ENCODE measurements around the gene SLC1A4. TPM values are rescaled to one million over a fixed set of nuclear protein-coding genes. Genes with fewer than 3 reads are reported as not detected.

The SLC1A4 gene
- total and polyA plus RNA-seq, 2 of the 4 experiments (the other 2 are of a cell fraction) = 6.8 to 8.1 TPM

- Histone ChIP-seq H4K91ac (ENCODE audit: insufficient read depth, low read depth, low read length) (no peak overlapping the region), H3K4me3 (ENCODE audit: insufficient read depth, low read depth, low read length) (no peak overlapping the region), H3K4ac (ENCODE audit: low read depth, low read length) (no peak overlapping the region), H2BK20ac (ENCODE audit: low read depth, low read length) (no peak overlapping the region), H3K4me1 (ENCODE audit: control insufficient read depth, insufficient read depth, low read length) (no peaks in the 10 kb centered on the region), H3K9me3 (ENCODE audit: control insufficient read depth, insufficient read depth, low read length) (peaks cover 6% of the 10 kb centered on the region), H3K9ac (ENCODE audit: low read depth, low read length) (no peak overlapping the region), H3K27ac (ENCODE audit: insufficient read depth, low read length) (no peak overlapping the region), H4K5ac (ENCODE audit: low read depth, low read length) (no peak overlapping the region), H3K18ac (ENCODE audit: low read depth, low read length) (no peak overlapping the region), H3K36me3 (ENCODE audit: control insufficient read depth, insufficient read depth, low read length) (no peaks in the 10 kb centered on the region), H3K23ac (ENCODE audit: low read depth, low read length) (no peak overlapping the region), H4K8ac (ENCODE audit: low read depth in 2 of 2, low read length in 2 of 2) (no peak overlapping the region), H3K9me1 (ENCODE audit: insufficient read depth, low read length) (0 out of 2 replicates have a peak, but pooled peaks cover 2% of the 10 kb centered on the region), H2AK5ac (ENCODE audit: low read depth, low read length) (no peak overlapping the region), H2BK120ac (ENCODE audit: low read depth, low read length) (no peak overlapping the region), H3K27me3 (ENCODE audit: control insufficient read depth, insufficient read depth, low read length) (peaks cover 6% of the 10 kb centered on the region), H3K56ac (ENCODE audit: extremely low read depth, insufficient read depth, low read length) (no peak overlapping the region), H3K4me2 (ENCODE audit: low read depth, low read length) (no peak overlapping the region), H3K79me1 (ENCODE audit: low read depth in 1 of 2, low read length in 2 of 2) (no peaks in the 10 kb centered on the region), H2AFZ (replicated peaks; ENCODE audit: low read length, poor library complexity) (no peak overlapping the region), H2AK9ac (replicated peaks; ENCODE audit: low read depth, low read length, poor library complexity) (no peak overlapping the region), H3K14ac (replicated peaks; ENCODE audit: low read depth, low read length) (no peak overlapping the region), H4K20me1 (ENCODE audit: insufficient read depth, low read length) (no peaks in the 10 kb centered on the region), H2BK5ac (ENCODE audit: low read depth, low read length, poor library complexity, severe bottlenecking) (no peak overlapping the region), H2BK15ac (ENCODE audit: low read depth, low read length) (no peak overlapping the region)
- no TSS peak for BruUV-seq (replicated peaks)
- POLR2A ChIA-PET (ENCODE audit: unreplicated experiment) = no interaction called here
- dilution Hi-C loops (cut with HindIII; ENCODE audit: low sequenced_read_pairs, unreplicated experiment) = no loop called here
- in situ Hi-C loops (cut with MboI; ENCODE audit: low sequenced_read_pairs) = loop anchor here (10.0 to 25.0 kb wide), 2 partner anchors 452 to 710 kb away; no protein-coding TSS in a partner anchor
- 70% methylated on average over 2 of the region's 11 CpGs; no CpG with 5 or more reads in 1 of the 2 experiments for WGBS, 2 experiments (ENCODE audit: extremely low coverage in 2 of 2, insufficient read length in 1 of 2)
- CTCF ChIA-PET = interaction anchor here (1.2 kb wide), 1 partner anchor 101 kb away, joined by 4 read pairs; no protein-coding TSS in a partner anchor
- ATAC-seq (ENCODE audit: low read depth) (no peak), DNase-seq (no peak)
- intact Hi-C loops (cut with micrococcal nuclease) = loop anchor here (10.0 kb wide), 1 partner anchor 402 kb away; no protein-coding TSS in a partner anchor
- TF ChIP-seq MAZ (IDR thresholded peaks at IDR 0.05; ENCODE audit: borderline replicate concordance, low read depth, low read length) (no peak), MXI1 (IDR thresholded peaks at IDR 0.05; ENCODE audit: borderline replicate concordance, low read depth, low read length) (no peak), MAFK (IDR thresholded peaks at IDR 0.05; ENCODE audit: low read depth, low read length) (no peak), RCOR1 (IDR thresholded peaks at IDR 0.05; ENCODE audit: insufficient replicate concordance, low read length) (no peak), SMC3 (IDR thresholded peaks at IDR 0.05; ENCODE audit: low read depth, low read length) (no peak), BHLHE40 (IDR thresholded peaks at IDR 0.05; ENCODE audit: low read depth, low read length) (no peak), FOS (IDR thresholded peaks at IDR 0.05; ENCODE audit: low read depth, low read length) (no peak), RFX5 (IDR thresholded peaks at IDR 0.05; ENCODE audit: low read depth, low read length) (no peak), CEBPB (IDR thresholded peaks at IDR 0.05; ENCODE audit: low read depth, low read length) (no peak), POLR2A (IDR thresholded peaks at IDR 0.05; ENCODE audit: low read depth, low read length) (no peak), NFE2L2 (IDR thresholded peaks at IDR 0.05; ENCODE audit: low read depth, low read length) (no peak), CHD1 (IDR thresholded peaks at IDR 0.05; ENCODE audit: low read depth, low read length) (no peak), USF2 (IDR thresholded peaks at IDR 0.05; ENCODE audit: low read depth, low read length) (no peak), CTCF (conservative IDR thresholded peaks at IDR 0.05; ENCODE audit: low read depth, low read length) (no peak), RAD21 (IDR thresholded peaks at IDR 0.05; ENCODE audit: low read length) (no peak)
These were observed 57.6 kb downstream of the SLC1A4 start for GRCh38 chr2:65046633-65047407.

All from IMR-90 (cell line).